ENCODE data around the gene PITX3. TPM values are rescaled to one million over a fixed set of nuclear protein-coding genes. Genes with fewer than 3 reads are reported as not detected.
A peak's percentile ranks its signal among the peaks of the same experiment; 100 is the strongest.

PITX3 gene
- total RNA-seq, 4 donors from 2014 or later: not detected

DNA sequence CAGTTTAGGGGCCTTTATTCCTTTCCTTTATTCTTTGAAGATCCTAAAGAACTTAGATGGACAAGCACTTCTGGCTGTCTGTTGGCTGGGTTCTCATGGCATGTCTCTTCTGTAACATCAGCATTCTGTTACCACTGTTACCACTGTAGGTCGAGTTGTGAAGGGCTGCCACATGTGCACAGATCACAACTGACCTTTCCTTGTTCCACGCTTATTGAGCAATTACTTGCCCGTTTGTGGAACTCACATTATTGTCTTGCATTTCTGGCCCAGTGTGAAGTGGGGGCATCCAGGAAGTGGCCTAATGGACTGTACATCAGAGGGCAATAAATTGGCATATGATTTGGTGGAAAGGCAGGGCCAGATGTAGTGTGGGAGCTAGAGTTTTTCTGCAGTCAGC lies 27.7 kb upstream of the PITX3 start:
- peaks cover 0 to 31% (median 13%) of the 10 kb centered on the region in 3 donors for H3K4me1 ChIP-seq
- intact Hi-C loops (cut with DNase I): no loop called here
- no peak for DNase-seq
- no peaks in the 10 kb centered on the region for H3K27me3 ChIP-seq
- H3K9me3 ChIP-seq: no peaks in the 10 kb centered on the region
- 44 to 51% methylated on average over 3 of the region's 3 CpGs for WGBS, 2 donors
- H3K4me3 ChIP-seq: no peak overlapping the region
- peaks cover 0 to 26% (median 0%) of the 10 kb centered on the region in 3 donors for H3K36me3 ChIP-seq
- no peak overlapping the region for H3K27ac ChIP-seq
- no peak for TF ChIP-seq POLR2A (IDR thresholded peaks at IDR 0.05)
- TF ChIP-seq, protein P1, sequence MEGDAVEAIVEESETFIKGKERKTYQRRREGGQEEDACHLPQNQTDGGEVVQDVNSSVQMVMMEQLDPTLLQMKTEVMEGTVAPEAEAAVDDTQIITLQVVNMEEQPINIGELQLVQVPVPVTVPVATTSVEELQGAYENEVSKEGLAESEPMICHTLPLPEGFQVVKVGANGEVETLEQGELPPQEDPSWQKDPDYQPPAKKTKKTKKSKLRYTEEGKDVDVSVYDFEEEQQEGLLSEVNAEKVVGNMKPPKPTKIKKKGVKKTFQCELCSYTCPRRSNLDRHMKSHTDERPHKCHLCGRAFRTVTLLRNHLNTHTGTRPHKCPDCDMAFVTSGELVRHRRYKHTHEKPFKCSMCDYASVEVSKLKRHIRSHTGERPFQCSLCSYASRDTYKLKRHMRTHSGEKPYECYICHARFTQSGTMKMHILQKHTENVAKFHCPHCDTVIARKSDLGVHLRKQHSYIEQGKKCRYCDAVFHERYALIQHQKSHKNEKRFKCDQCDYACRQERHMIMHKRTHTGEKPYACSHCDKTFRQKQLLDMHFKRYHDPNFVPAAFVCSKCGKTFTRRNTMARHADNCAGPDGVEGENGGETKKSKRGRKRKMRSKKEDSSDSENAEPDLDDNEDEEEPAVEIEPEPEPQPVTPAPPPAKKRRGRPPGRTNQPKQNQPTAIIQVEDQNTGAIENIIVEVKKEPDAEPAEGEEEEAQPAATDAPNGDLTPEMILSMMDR (IDR thresholded peaks at IDR 0.05): no peak

GRCh38 chr10:102268375-102268888 lies 27.1 kb upstream of the PITX3 start:
- TF ChIP-seq, protein P1 (IDR thresholded peaks at IDR 0.05): no peak
- no peak for TF ChIP-seq POLR2A (IDR thresholded peaks at IDR 0.05)
- Histone ChIP-seq H3K27me3 (no peaks in the 10 kb centered on the region), H3K27ac (peak overlapping the region in 2 of 4 donors; percentile 8 to 14), H3K9me3 (no peaks in the 10 kb centered on the region), H3K4me3 (no peak overlapping the region), H3K4me1 (peaks cover 0 to 31% (median 13%) of the 10 kb centered on the region in 3 donors), H3K36me3 (peaks cover 0 to 32% (median 0%) of the 10 kb centered on the region in 3 donors)
- DNase-seq: no peak
- intact Hi-C loops (cut with DNase I): no loop called here

- TF ChIP-seq, protein P1 (IDR thresholded peaks at IDR 0.05): no peak
- no peak for TF ChIP-seq POLR2A (IDR thresholded peaks at IDR 0.05)
- no peak for DNase-seq
- H3K4me3 ChIP-seq: no peak overlapping the region
- no peaks in the 10 kb centered on the region for H3K27me3 ChIP-seq
- peak overlapping the region in 3 of 4 donors; percentile 2 to 14 (median 8) for H3K27ac ChIP-seq
- H3K4me1 ChIP-seq: peaks cover 0 to 37% (median 13%) of the 10 kb centered on the region in 3 donors
- peaks cover 0 to 38% (median 0%) of the 10 kb centered on the region in 3 donors for H3K36me3 ChIP-seq
- H3K9me3 ChIP-seq: no peaks in the 10 kb centered on the region
- intact Hi-C loops (cut with DNase I): no loop called here
These were observed 26.4 kb upstream of the PITX3 start for GRCh38 chr10:102267748-102268147.

- H3K27ac ChIP-seq: no peak overlapping the region
- H3K36me3 ChIP-seq: peaks cover 0 to 45% (median 0%) of the 10 kb centered on the region in 3 donors
- no peaks in the 10 kb centered on the region for H3K9me3 ChIP-seq
- no peak overlapping the region for H3K4me3 ChIP-seq
- peaks cover 0 to 48% (median 16%) of the 10 kb centered on the region in 3 donors for H3K4me1 ChIP-seq
- TF ChIP-seq, protein P1 (IDR thresholded peaks at IDR 0.05): no peak
- TF ChIP-seq POLR2A (IDR thresholded peaks at IDR 0.05): no peak
- 80 to 86% methylated on average over 3 of the region's 3 CpGs for WGBS, 2 donors
- no peaks in the 10 kb centered on the region for H3K27me3 ChIP-seq
- no peak for DNase-seq
- intact Hi-C loops (cut with DNase I): no loop called here
These were observed 25.4 kb upstream of the PITX3 start for GRCh38 chr10:102266670-102267069.

- H3K9me3 ChIP-seq: no peaks in the 10 kb centered on the region
- 80 to 86% methylated on average over 4 of the region's 4 CpGs for WGBS, 2 donors
- intact Hi-C loops (cut with DNase I): no loop called here
- no peak for DNase-seq
- H3K27ac ChIP-seq: no peak overlapping the region
- TF ChIP-seq POLR2A (IDR thresholded peaks at IDR 0.05): no peak
- TF ChIP-seq, protein P1 (IDR thresholded peaks at IDR 0.05): no peak
- peaks cover 0 to 48% (median 16%) of the 10 kb centered on the region in 3 donors for H3K4me1 ChIP-seq
- no peak overlapping the region for H3K4me3 ChIP-seq
- H3K27me3 ChIP-seq: no peaks in the 10 kb centered on the region
- peaks cover 0 to 68% (median 3%) of the 10 kb centered on the region in 3 donors for H3K36me3 ChIP-seq
These were observed 23.1 kb upstream of the PITX3 start for GRCh38 chr10:102264371-102264770.
